AG09309 (cell line): Measurements from ENCODE around the gene ADCK2.
"Not testable (repeated sequence)": the region's sequence is repeated elsewhere in the genome, so short reads cannot be mapped to it uniquely, and the experiment has no call there.

Source experiments
- DNase-seq: peaks from one replicate; pipeline ENCODE4 v3.0.0-alpha.2; 2010; ENCODE audit warnings: low read depth
- H3K4me3 ChIP-seq: 2 replicates; pipeline ENCODE4 v1.5.1; 2011; ENCODE audit warnings: mild to moderate bottlenecking, low read depth, low read length, moderate library complexity; ENCODE audit not compliant: control insufficient read depth
- CTCF ChIP-seq: IDR thresholded peaks from 2 replicates; pipeline ENCODE4 v1.5.1; 2011; ENCODE audit warnings: mild to moderate bottlenecking, low read depth, low read length, inconsistent platforms; ENCODE audit not compliant: insufficient read depth, control insufficient read depth; ENCODE audit errors: missing control alignments

ADCK2 gene

GRCh38 chr7:140686921-140687320, 14.2 kb downstream of the ADCK2 start:
- H3K4me3 ChIP-seq = no peak overlapping the region
- TF ChIP-seq CTCF = no peak
- DNase-seq = no peak

GRCh38 chr7:140688341-140688740, 15.6 kb downstream of the ADCK2 start:
- TF ChIP-seq CTCF = no peak
- no peak overlapping the region for H3K4me3 ChIP-seq
- no peak for DNase-seq

GRCh38 chr7:140689199-140690152, 16.7 kb downstream of the ADCK2 start:
- no peak overlapping the region for H3K4me3 ChIP-seq
- no peak for TF ChIP-seq CTCF
- no peak for DNase-seq

GRCh38 chr7:140691376-140692045, 18.8 kb downstream of the ADCK2 start:
- no peak for DNase-seq
- TF ChIP-seq CTCF = no peak
- H3K4me3 ChIP-seq = no peak overlapping the region

GRCh38 chr7:140693849-140694248, 21.1 kb downstream of the ADCK2 start:
- not testable (repeated sequence) for H3K4me3 ChIP-seq, DNase-seq

GRCh38 chr7:140694592-140694991, 21.8 kb downstream of the ADCK2 start:
- TF ChIP-seq CTCF = no peak
- H3K4me3 ChIP-seq = no peak overlapping the region
- DNase-seq = no peak

GRCh38 chr7:140695381-140695780, 22.6 kb downstream of the ADCK2 start:
- TF ChIP-seq CTCF = no peak
- no peak overlapping the region for H3K4me3 ChIP-seq
- DNase-seq = no peak
